ENCODE data around the gene EHBP1. TPM values are rescaled to one million over a fixed set of nuclear protein-coding genes. Genes with fewer than 3 reads are reported as not detected.
A peak's percentile ranks its signal among the peaks of the same experiment; 100 is the strongest.

The EHBP1 gene
- total and polyA plus RNA-seq, 11 donors, result 5.2 to 34.2 (median 18.1) TPM

DNA sequence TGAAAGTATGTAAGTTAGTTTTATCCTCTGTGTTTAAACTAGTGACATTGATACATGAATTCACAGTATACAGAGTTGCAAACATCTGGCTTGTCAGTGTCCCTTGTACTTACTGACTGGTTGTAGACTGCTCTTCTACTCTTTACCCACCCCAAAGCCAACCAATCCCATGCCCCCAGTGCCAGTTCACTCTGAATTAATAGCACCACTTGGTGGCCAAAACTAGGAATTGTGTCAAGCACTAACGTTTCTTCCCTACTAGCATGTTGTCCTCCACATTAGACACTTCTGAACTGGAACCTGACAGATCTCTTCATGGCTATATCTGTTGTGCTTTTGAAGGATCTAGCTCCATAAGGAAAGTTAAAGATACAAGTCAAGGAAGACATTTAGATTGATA is 317.9 kb downstream of the EHBP1 start:
- peaks cover 0 to 20% (median 0%) of the 10 kb centered on the region in 9 donors for H3K36me3 ChIP-seq
- peak in 1 of 4 donors; percentile 42 for ATAC-seq
- 0 to 17% (median 0%) methylated on average over 1 of the region's 1 CpG for WGBS, 4 donors
- no peaks in the 10 kb centered on the region for H3K4me1 ChIP-seq
- no peaks in the 10 kb centered on the region for H3K27me3 ChIP-seq
- DNase-seq, result no peak
- no peak overlapping the region for H3K4me3 ChIP-seq
- intact Hi-C loops (cut with DNase I), result loop anchor here in 4 of 10 donors (5.0 to 10.0 kb wide), 3 partner anchors 236 to 569 kb away; no protein-coding TSS in a partner anchor
- no peaks in the 10 kb centered on the region for H3K9me3 ChIP-seq
- no peak overlapping the region for H3K27ac ChIP-seq
- no peak for TF ChIP-seq POLR2A (IDR thresholded peaks at IDR 0.05)
- TF ChIP-seq, protein P1, sequence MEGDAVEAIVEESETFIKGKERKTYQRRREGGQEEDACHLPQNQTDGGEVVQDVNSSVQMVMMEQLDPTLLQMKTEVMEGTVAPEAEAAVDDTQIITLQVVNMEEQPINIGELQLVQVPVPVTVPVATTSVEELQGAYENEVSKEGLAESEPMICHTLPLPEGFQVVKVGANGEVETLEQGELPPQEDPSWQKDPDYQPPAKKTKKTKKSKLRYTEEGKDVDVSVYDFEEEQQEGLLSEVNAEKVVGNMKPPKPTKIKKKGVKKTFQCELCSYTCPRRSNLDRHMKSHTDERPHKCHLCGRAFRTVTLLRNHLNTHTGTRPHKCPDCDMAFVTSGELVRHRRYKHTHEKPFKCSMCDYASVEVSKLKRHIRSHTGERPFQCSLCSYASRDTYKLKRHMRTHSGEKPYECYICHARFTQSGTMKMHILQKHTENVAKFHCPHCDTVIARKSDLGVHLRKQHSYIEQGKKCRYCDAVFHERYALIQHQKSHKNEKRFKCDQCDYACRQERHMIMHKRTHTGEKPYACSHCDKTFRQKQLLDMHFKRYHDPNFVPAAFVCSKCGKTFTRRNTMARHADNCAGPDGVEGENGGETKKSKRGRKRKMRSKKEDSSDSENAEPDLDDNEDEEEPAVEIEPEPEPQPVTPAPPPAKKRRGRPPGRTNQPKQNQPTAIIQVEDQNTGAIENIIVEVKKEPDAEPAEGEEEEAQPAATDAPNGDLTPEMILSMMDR (IDR thresholded peaks at IDR 0.05), result peak in 9 of 12 donors; percentile 15 to 43 (median 24)

DNA sequence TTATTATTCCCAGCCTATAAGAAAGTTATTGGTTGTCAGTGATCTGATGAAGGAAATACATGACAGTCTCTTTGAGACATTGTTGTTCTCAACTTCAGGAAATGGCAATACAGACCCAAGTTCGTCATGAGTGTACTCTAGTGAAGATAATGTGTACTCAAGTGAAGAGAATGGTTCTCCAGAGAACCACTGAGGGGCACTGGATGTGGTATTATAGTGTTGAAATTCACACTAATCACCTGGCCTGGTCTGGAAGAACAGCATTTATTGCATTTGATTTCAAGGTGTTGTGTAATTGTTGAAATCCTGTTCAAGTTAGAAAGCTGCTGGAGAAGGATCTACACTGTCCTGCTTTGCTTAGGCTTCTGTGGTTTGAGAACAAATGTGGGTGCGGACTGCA is 321.7 kb downstream of the EHBP1 start:
- DNase-seq (no peak), ATAC-seq (no peak)
- intact Hi-C loops (cut with DNase I), result loop anchor here in 3 of 10 donors (10.0 kb wide), 2 partner anchors 242 to 572 kb away; no protein-coding TSS in a partner anchor
- Histone ChIP-seq H3K9me3 (no peaks in the 10 kb centered on the region), H3K4me3 (no peak overlapping the region), H3K4me1 (no peaks in the 10 kb centered on the region), H3K27ac (no peak overlapping the region), H3K27me3 (no peaks in the 10 kb centered on the region), H3K36me3 (peaks cover 0 to 24% (median 0%) of the 10 kb centered on the region in 9 donors)
- no peak for TF ChIP-seq POLR2A (IDR thresholded peaks at IDR 0.05)
- TF ChIP-seq, protein P1 (IDR thresholded peaks at IDR 0.05), result no peak
- 83 to 97% (median 90%) methylated on average over 2 of the region's 2 CpGs for WGBS, 4 donors

DNA sequence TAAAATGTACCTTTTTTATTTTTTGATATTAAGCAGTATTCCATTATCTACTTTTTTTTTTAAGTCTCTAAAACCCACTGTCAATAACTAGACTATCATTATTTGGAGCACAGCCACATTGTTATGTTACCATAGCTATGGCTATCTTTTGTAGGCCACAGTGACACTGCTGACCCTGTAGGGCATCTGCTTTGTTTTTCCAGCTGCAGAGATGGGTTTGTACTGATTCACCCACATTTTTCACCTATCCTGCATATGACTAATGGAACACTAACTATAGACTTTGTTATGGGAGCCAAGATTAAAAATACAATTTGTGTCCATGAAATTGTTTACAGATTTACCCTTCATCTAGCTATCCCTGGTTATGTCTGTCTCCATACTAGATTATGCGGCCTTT is 323.5 kb downstream of the EHBP1 start:
- no peak overlapping the region for H3K27ac ChIP-seq
- 94 to 100% (median 99%) methylated on average over 1 of the region's 1 CpG for WGBS, 4 donors
- intact Hi-C loops (cut with DNase I), result loop anchor here in 3 of 10 donors (10.0 kb wide), 2 partner anchors 244 to 574 kb away; no protein-coding TSS in a partner anchor
- H3K4me3 ChIP-seq, result no peak overlapping the region
- no peak for ATAC-seq
- H3K27me3 ChIP-seq, result no peaks in the 10 kb centered on the region
- TF ChIP-seq, protein P1 (IDR thresholded peaks at IDR 0.05), result no peak
- no peak for TF ChIP-seq POLR2A (IDR thresholded peaks at IDR 0.05)
- DNase-seq, result no peak
- H3K4me1 ChIP-seq, result no peaks in the 10 kb centered on the region
- no peaks in the 10 kb centered on the region for H3K9me3 ChIP-seq
- peaks cover 0 to 24% (median 0%) of the 10 kb centered on the region in 9 donors for H3K36me3 ChIP-seq

DNA sequence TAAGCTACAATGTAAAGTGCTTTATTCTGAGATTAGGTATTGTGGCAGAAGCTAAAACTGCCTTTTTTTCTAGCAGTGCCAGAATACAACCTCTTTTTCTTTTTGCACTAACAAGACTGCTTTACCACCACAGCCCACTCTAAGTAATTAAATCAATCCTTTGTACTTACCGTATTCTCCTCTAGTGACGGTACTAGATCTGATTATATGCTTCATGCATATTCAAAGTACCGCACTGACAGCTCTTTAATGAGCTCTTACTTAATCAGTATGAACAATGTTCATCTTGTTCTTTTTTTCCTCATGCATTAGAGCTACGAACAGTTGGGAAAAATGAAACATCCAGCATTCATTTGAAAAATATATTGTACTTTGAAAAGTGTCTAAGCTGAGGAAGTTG is 329.0 kb downstream of the EHBP1 start:
- TF ChIP-seq POLR2A (IDR thresholded peaks at IDR 0.05), result no peak
- TF ChIP-seq, protein P1 (IDR thresholded peaks at IDR 0.05), result no peak
- Histone ChIP-seq H3K9me3 (no peaks in the 10 kb centered on the region), H3K4me3 (no peak overlapping the region), H3K27me3 (no peaks in the 10 kb centered on the region), H3K4me1 (no peaks in the 10 kb centered on the region), H3K36me3 (no peaks in the 10 kb centered on the region), H3K27ac (no peak overlapping the region)
- ATAC-seq (no peak), DNase-seq (no peak)
- intact Hi-C loops (cut with DNase I), result no loop called here
- 89 to 94% (median 91%) methylated on average over 4 of the region's 4 CpGs for WGBS, 4 donors
